Panc1 (cell line): ENCODE results near the gene C18orf32. TPM values are rescaled to one million over a fixed set of nuclear protein-coding genes. Genes with fewer than 3 reads are reported as not detected.

Experiments used
- ATAC-seq: fragments of 200-7000 bp; cut with Tn5 transposase; 2 replicates; pipeline ENCODE4 v1.9.1; 2020; ENCODE audit warnings: mild to moderate bottlenecking, moderate library complexity
- BruUV-seq: library from RNA; stranded (reverse); fragments of 400-500 nt; replicated peaks from 2 replicates; lab custom pipeline; 2021; lab: Mats Ljungman, UMichigan
- CTCF ChIA-PET: fragments of 300-600 bp; sonication (Branson Sonifier 250); formaldehyde crosslinking; loops from one replicate; lab custom pipeline; 2022; ENCODE audit warnings: antibody characterized with exemption; lab: Charles Lee
- POLR2A ChIA-PET: fragments of 300-600 bp; sonication (Branson Sonifier 250); formaldehyde crosslinking; loops from one replicate; lab custom pipeline; 2022; ENCODE audit warnings: antibody characterized with exemption; lab: Charles Lee
- DNase-seq: peaks from one replicate; pipeline ENCODE4 v3.0.0-alpha.2; 2010; ENCODE audit warnings: low read depth, low spot score
- H3K27ac ChIP-seq: 2 replicates; pipeline ENCODE4 v1.5.1; 2011; ENCODE audit warnings: mild to moderate bottlenecking, low read length, inconsistent platforms
- H3K27me3 ChIP-seq: fragments of 200-500 bp; sonication (Bioruptor generic); 2 replicates; pipeline ENCODE4 v1.6.0; 2014; ENCODE audit warnings: low read length, inconsistent platforms; ENCODE audit not compliant: control insufficient read depth, insufficient read depth
- H3K36me3 ChIP-seq: fragments of 200-500 bp; sonication (Bioruptor generic); 2 replicates; pipeline ENCODE4 v1.5.1; 2014; ENCODE audit warnings: inconsistent platforms, mild to moderate bottlenecking, low read length, moderate library complexity; ENCODE audit not compliant: control insufficient read depth, insufficient read depth
- H3K4me1 ChIP-seq: 2 replicates; pipeline ENCODE4 v1.5.1; 2011; ENCODE audit warnings: inconsistent platforms, mild to moderate bottlenecking, low read length, moderate library complexity; ENCODE audit not compliant: control insufficient read depth, insufficient read depth
- H3K4me3 ChIP-seq, 2 experiments: 2 replicates each; pipeline ENCODE4 v1.5.1; 2011 to 2012; ENCODE audit warnings: low read depth in 2 of 2, low read length in 2 of 2, mild to moderate bottlenecking in 2 of 2, inconsistent platforms in 1 of 2, moderate library complexity in 1 of 2
- H3K9me3 ChIP-seq: fragments of 200-500 bp; sonication (Bioruptor generic); 2 replicates; pipeline ENCODE4 v1.5.1; 2014; ENCODE audit warnings: low read depth, mild to moderate bottlenecking, inconsistent platforms, low read length, moderate library complexity; ENCODE audit not compliant: control insufficient read depth, insufficient read depth
- CTCF ChIP-seq: fragments of 450-650 bp; IDR thresholded peaks from 2 replicates; pipeline ENCODE4 v1.5.1; 2017; ENCODE audit warnings: mild to moderate bottlenecking
- POLR2AphosphoS5 ChIP-seq: IDR thresholded peaks from 2 replicates; pipeline ENCODE4 v1.6.1; 2012; ENCODE audit warnings: mild to moderate bottlenecking, low read depth, low read length, moderate library complexity
- SIN3A ChIP-seq: IDR thresholded peaks from 2 replicates; pipeline ENCODE4 v1.6.1; 2012; ENCODE audit warnings: low read depth, mild to moderate bottlenecking, low read length, moderate library complexity, borderline replicate concordance; ENCODE audit not compliant: insufficient read depth
- TCF7L2 ChIP-seq: IDR thresholded peaks from 2 replicates; pipeline ENCODE4 v1.6.1; 2011; ENCODE audit warnings: mild to moderate bottlenecking, low read depth, low read length, inconsistent platforms
- in situ Hi-C: cut with HindIII; loops from 2 replicates; pipeline ENCODE4 v1.10.0; 2016; ENCODE audit warnings: low sequenced_read_pairs, low pct_unique_long_range_greater_than_20kb
- intact Hi-C: fragments of 100-400 bp; cut with micrococcal nuclease; formaldehyde crosslinking; loops from one replicate; pipeline ENCODE4 v1.10.0; 2022; ENCODE audit not compliant: unreplicated experiment
- total RNA-seq: library from RNA; stranded (reverse); gene quantifications from one replicate; pipeline ENCODE4 v1.2.1, GENCODE V29; 2021; ENCODE audit not compliant: unreplicated experiment
- TF ChIP-seq, protein P1 (sequence below), 2 experiments: IDR thresholded peaks; 2 replicates each; pipeline ENCODE4 v1.6.1; 2011 to 2012; ENCODE audit warnings: low read depth in 2 of 2, control low read depth in 1 of 2, low read length in 1 of 2, mild to moderate bottlenecking in 1 of 2, moderate library complexity in 1 of 2; ENCODE audit not compliant: insufficient read depth in 1 of 2

The C18orf32 gene
- total RNA-seq, 1 experiment from 2014 or later: 38.0 TPM

DNA sequence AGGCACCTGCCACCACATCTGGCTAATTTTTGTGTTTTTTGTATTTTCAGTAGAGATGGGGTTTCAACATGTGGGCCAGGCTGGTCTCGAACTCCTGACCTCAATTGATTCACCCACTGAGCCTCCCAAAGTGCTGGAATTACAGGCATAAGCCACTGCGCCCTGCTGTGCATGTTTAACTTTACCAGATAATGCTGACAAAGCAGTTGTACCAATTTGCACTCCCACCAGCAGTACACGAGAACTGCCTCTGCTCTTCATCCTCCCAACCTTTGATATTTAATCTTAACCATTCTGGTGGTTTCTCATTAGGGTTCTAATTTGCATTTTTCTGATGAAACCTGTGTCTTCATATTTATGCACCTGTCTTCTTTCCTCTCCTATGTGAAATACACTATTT lies 14.6 kb downstream of the C18orf32 start:
- Histone ChIP-seq H3K9me3 (no peaks in the 10 kb centered on the region), H3K4me1 (no peaks in the 10 kb centered on the region), H3K27me3 (no peaks in the 10 kb centered on the region), H3K36me3 (no peaks in the 10 kb centered on the region), H3K4me3 (no peak overlapping the region), H3K27ac (no peak overlapping the region)
- intact Hi-C loops (no loop called here), in situ Hi-C loops (no loop called here)
- no TSS peak for BruUV-seq
- ChIA-PET POLR2A (no interaction called here), CTCF (no interaction called here)
- DNase-seq (no peak), ATAC-seq (no peak)
- TF ChIP-seq TCF7L2 (no peak), SIN3A (no peak), CTCF (no peak), POLR2AphosphoS5 (no peak)
- TF ChIP-seq, protein P1, sequence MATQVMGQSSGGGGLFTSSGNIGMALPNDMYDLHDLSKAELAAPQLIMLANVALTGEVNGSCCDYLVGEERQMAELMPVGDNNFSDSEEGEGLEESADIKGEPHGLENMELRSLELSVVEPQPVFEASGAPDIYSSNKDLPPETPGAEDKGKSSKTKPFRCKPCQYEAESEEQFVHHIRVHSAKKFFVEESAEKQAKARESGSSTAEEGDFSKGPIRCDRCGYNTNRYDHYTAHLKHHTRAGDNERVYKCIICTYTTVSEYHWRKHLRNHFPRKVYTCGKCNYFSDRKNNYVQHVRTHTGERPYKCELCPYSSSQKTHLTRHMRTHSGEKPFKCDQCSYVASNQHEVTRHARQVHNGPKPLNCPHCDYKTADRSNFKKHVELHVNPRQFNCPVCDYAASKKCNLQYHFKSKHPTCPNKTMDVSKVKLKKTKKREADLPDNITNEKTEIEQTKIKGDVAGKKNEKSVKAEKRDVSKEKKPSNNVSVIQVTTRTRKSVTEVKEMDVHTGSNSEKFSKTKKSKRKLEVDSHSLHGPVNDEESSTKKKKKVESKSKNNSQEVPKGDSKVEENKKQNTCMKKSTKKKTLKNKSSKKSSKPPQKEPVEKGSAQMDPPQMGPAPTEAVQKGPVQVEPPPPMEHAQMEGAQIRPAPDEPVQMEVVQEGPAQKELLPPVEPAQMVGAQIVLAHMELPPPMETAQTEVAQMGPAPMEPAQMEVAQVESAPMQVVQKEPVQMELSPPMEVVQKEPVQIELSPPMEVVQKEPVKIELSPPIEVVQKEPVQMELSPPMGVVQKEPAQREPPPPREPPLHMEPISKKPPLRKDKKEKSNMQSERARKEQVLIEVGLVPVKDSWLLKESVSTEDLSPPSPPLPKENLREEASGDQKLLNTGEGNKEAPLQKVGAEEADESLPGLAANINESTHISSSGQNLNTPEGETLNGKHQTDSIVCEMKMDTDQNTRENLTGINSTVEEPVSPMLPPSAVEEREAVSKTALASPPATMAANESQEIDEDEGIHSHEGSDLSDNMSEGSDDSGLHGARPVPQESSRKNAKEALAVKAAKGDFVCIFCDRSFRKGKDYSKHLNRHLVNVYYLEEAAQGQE (IDR thresholded peaks at IDR 0.05; ENCODE audit: insufficient read depth in 1 of 2, low read depth in 2 of 2, low read length in 1 of 2): no peak

DNA sequence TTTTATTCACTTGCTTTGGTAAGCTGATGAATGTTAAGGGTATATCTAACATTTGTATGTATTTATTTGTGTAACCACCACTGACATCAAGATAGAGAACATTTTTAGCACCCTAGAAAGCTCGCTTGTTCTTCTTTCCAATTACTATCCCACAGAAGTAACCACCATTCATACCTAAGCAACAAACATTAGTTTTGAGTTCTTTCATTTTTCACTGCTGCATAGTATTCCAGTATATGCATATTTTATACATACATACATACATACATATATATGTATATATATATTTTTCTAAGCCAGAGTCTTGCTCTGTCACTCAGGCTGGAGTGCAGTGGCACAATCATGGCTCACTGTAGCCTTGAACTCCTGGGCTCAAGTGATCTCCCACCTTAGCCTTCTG lies 15.5 kb downstream of the C18orf32 start:
- Histone ChIP-seq H3K27me3 (no peaks in the 10 kb centered on the region), H3K4me1 (no peaks in the 10 kb centered on the region), H3K4me3 (no peak overlapping the region), H3K27ac (no peak overlapping the region), H3K36me3 (no peaks in the 10 kb centered on the region), H3K9me3 (no peaks in the 10 kb centered on the region)
- BruUV-seq: no TSS peak
- DNase-seq: no peak
- CTCF ChIA-PET: no interaction called here
- in situ Hi-C loops (no loop called here), intact Hi-C loops (no loop called here)
- POLR2A ChIA-PET: no interaction called here
- TF ChIP-seq CTCF: no peak
- no peak for TF ChIP-seq TCF7L2
- TF ChIP-seq POLR2AphosphoS5: no peak
- no peak for TF ChIP-seq SIN3A
- TF ChIP-seq, protein P1 (IDR thresholded peaks at IDR 0.05; ENCODE audit: insufficient read depth in 1 of 2, low read depth in 2 of 2, low read length in 1 of 2): no peak
- no peak for ATAC-seq
